Astrocyte (in vitro differentiated cells and primary cell): Measurements from ENCODE around the gene TEPSIN.

Experiments
- EZH2 ChIP-seq: IDR thresholded peaks from 2 replicates; pipeline ENCODE4 v1.6.1; 2012; ENCODE audit warnings: mild to moderate bottlenecking, low read length, inconsistent platforms; ENCODE audit not compliant: insufficient read depth
- TF ChIP-seq, protein P1 (sequence below): IDR thresholded peaks from 2 replicates; pipeline ENCODE4 v1.5.1; 2011; ENCODE audit warnings: low read depth, mild to moderate bottlenecking, inconsistent platforms, low read length, moderate library complexity; ENCODE audit not compliant: insufficient read depth

DNA sequence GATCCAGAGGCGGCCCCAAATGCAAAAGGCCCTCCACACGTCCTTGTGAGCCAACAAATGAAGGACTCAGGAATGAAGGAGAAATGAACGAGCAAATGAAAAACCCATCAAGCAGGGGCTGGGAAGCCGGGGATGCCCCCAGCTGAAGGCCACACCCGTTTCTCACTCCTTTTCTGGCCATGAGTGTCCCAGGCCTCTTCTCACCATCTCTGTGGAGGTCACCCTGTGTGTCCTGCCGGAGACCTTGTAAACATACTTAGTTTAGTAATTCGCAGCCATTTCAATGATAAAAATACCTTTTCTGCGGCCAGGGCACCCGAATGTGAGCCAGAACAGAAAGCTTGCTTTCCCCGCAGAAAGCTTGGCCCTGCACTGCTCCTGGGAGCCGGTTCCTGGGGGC is 51.7 kb downstream of the TEPSIN start:
- TF ChIP-seq, protein P1, sequence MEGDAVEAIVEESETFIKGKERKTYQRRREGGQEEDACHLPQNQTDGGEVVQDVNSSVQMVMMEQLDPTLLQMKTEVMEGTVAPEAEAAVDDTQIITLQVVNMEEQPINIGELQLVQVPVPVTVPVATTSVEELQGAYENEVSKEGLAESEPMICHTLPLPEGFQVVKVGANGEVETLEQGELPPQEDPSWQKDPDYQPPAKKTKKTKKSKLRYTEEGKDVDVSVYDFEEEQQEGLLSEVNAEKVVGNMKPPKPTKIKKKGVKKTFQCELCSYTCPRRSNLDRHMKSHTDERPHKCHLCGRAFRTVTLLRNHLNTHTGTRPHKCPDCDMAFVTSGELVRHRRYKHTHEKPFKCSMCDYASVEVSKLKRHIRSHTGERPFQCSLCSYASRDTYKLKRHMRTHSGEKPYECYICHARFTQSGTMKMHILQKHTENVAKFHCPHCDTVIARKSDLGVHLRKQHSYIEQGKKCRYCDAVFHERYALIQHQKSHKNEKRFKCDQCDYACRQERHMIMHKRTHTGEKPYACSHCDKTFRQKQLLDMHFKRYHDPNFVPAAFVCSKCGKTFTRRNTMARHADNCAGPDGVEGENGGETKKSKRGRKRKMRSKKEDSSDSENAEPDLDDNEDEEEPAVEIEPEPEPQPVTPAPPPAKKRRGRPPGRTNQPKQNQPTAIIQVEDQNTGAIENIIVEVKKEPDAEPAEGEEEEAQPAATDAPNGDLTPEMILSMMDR: no peak
- no peak for TF ChIP-seq EZH2
